DOHH2 (cell line): ENCODE results near the gene CORT.

Source experiments
- EZH2phosphoT487 ChIP-seq: fragments of 200-600 bp; sonication (generic); IDR thresholded peaks from 2 replicates; pipeline ENCODE4 v1.6.1; 2017; ENCODE audit warnings: borderline replicate concordance, mild to moderate bottlenecking, antibody characterized with exemption, low read length, moderate library complexity, mixed read lengths
- TF ChIP-seq, protein P1 (sequence below): fragments of 200-600 bp; sonication (generic); IDR thresholded peaks from one replicate; pipeline ENCODE4 v1.5.1; 2014; ENCODE audit warnings: antibody characterized with exemption, mild to moderate bottlenecking, low read depth, low read length; ENCODE audit not compliant: poor library complexity, severe bottlenecking

DNA sequence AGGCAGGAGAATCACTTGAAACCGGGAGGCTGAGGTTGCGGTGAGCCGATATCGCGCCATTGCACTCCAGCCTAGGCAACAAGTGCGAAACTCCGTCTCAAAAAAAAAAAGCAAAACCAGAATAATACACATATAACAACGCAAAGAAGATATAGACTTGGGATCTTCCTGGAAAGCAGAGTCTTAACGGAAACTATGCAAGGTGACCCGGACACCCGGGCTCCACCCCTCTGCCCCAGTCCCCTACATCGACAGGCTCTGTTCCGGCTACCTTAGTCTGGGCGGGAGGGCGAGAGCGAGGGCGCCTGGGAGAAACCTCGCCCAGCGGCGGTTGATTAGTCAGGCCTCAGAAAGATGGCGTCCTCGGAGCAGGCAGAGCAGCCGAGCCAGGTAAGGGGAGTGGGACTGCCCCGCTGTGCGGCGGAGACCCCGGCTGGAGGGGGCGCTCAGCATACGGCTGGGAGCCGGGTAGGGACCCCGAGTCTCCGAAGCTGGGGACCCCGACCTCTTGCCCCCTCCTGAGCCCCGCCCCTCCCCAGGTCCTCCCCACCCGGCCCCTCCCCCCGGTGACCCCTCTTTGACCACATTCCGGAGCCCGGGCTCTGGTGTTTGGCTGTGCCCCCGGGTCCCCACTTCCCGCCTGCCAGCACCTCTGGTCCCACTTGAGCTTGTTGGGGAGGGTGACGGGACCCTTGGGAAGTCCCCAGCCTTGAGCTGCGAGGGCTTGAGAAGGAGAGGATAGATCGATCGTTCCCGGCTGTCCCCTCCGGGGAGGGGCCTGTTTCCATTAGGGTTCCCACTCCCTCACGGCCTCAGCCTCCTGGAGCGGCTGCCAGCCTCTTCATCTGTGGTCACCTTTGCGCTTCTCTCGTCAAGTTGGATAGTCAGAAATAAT, 25.0 kb downstream of the CORT start, which contains the start of gene PEX14:
- TF ChIP-seq, protein P1, sequence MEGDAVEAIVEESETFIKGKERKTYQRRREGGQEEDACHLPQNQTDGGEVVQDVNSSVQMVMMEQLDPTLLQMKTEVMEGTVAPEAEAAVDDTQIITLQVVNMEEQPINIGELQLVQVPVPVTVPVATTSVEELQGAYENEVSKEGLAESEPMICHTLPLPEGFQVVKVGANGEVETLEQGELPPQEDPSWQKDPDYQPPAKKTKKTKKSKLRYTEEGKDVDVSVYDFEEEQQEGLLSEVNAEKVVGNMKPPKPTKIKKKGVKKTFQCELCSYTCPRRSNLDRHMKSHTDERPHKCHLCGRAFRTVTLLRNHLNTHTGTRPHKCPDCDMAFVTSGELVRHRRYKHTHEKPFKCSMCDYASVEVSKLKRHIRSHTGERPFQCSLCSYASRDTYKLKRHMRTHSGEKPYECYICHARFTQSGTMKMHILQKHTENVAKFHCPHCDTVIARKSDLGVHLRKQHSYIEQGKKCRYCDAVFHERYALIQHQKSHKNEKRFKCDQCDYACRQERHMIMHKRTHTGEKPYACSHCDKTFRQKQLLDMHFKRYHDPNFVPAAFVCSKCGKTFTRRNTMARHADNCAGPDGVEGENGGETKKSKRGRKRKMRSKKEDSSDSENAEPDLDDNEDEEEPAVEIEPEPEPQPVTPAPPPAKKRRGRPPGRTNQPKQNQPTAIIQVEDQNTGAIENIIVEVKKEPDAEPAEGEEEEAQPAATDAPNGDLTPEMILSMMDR: no peak
- no peak for TF ChIP-seq EZH2phosphoT487
